Adrenal gland (tissue), 5 donors: ENCODE results near the gene TSPAN7.

ENCODE experiments used
- POLR2A ChIP-seq, 2 donors: fragments of 450-650 bp; IDR thresholded peaks; one replicate each; pipeline ENCODE4 v1.6.1; 2017; ENCODE audit warnings: antibody characterized with exemption in 2 of 2, mild to moderate bottlenecking in 2 of 2, moderate library complexity in 1 of 2
- TF ChIP-seq, protein P1 (sequence below), 6 experiments: fragments of 450-650 bp in 4 of 6; fragments of 200-600 bp in 2 of 6; sonication (generic) in 1 of 6; IDR thresholded peaks; 1 replicate in 5 of 6; 2 replicates in 1 of 6; pipeline versions ENCODE4 v1.5.1 to v1.8.0; 2016 to 2021; ENCODE audit warnings: antibody characterized with exemption in 6 of 6, mild to moderate bottlenecking in 2 of 6, moderate library complexity in 1 of 6
- donor health status: DM: no; HTN: no; CAD: no.

DNA sequence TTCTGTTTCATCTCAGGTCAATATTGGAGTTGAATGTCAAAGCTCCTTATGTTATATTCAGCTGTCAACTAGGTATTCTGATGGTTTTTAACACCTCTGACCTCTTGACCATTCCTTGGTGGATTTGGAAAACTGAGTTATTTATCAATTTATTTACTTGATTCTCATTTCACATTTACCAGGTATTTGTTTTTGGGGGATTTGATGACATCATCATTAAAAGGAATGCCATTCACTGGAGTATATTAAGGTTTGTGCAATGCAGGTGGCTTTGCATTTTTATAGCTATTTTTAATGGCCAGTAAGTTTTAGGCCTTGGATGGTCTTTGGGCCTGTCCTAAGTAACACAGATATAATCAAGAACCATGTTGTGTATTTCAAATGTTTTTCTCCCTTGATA lies 67.2 kb downstream of the TSPAN7 start:
- TF ChIP-seq, protein P1, sequence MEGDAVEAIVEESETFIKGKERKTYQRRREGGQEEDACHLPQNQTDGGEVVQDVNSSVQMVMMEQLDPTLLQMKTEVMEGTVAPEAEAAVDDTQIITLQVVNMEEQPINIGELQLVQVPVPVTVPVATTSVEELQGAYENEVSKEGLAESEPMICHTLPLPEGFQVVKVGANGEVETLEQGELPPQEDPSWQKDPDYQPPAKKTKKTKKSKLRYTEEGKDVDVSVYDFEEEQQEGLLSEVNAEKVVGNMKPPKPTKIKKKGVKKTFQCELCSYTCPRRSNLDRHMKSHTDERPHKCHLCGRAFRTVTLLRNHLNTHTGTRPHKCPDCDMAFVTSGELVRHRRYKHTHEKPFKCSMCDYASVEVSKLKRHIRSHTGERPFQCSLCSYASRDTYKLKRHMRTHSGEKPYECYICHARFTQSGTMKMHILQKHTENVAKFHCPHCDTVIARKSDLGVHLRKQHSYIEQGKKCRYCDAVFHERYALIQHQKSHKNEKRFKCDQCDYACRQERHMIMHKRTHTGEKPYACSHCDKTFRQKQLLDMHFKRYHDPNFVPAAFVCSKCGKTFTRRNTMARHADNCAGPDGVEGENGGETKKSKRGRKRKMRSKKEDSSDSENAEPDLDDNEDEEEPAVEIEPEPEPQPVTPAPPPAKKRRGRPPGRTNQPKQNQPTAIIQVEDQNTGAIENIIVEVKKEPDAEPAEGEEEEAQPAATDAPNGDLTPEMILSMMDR (IDR thresholded peaks at IDR 0.05): no peak
- no peak for TF ChIP-seq POLR2A (IDR thresholded peaks at IDR 0.05)
